Measurements from ENCODE around the gene OR7G1. TPM values are rescaled to one million over a fixed set of nuclear protein-coding genes. Genes with fewer than 3 reads are reported as not detected.
"Not testable (repeated sequence)": the region's sequence is repeated elsewhere in the genome, so short reads cannot be mapped to it uniquely, and the experiment has no call there.

OR7G1 gene
- polyA plus RNA-seq, 1 donor from 2014 or later = not detected

DNA sequence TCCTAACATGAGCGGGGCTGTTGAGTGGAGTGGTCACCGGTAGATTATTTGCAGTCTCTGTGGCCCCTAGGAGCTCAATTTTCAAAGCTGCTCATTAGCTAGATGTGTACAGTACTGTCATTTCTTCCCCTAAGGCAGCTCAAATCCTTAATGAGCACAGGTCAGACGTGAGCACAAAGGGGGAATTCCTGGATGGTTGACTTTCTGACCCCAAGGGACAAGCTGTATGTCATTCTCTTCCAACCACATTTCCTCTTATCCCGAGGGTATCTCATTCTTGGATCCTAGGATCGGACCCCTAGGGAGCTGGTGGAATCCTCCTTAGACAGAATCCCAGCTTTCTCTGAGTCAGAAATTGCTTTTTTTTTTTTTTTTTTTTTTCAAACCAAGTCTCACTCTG, 16.9 kb upstream of the OR7G1 start:
- Mint-ChIP-seq H3K4me1 (peaks cover 5 to 8% (median 8%) of the 10 kb centered on the region in 3 donors), H3K4me3 (no peak overlapping the region), H3K27ac (no peak overlapping the region), H3K36me3 (no peaks in the 10 kb centered on the region), H3K9me3 (peaks cover 0 to 2% (median 0%) of the 10 kb centered on the region in 3 donors), H3K27me3 (peaks cover 2% of the 10 kb centered on the region)

DNA sequence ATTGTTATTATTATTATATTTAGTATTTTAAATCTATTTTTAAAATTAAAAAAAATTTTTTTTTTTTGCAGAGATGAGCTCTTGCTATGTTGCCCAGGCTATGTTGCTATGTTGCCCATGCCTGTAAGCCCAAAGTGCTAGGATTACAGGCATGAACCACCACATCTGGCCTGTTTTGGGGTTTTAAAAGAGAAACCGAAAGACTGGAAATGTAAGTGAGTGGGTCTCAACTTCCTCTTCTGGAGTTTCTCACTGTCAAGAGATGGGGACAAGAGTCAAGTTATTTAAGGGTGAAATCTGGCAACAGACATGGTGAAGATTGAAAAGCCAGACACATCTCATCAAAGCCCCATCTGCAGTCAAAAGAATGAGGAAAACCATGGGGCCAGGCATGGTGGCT, 15.4 kb upstream of the OR7G1 start:
- Mint-ChIP-seq H3K36me3 (no peaks in the 10 kb centered on the region), H3K27me3 (peaks cover 2% of the 10 kb centered on the region), H3K4me3 (no peak overlapping the region), H3K4me1 (peaks cover 5 to 7% (median 7%) of the 10 kb centered on the region in 3 donors), H3K27ac (peak overlapping the region in 1 of 3 donors; percentile 11), H3K9me3 (peaks cover 0 to 2% (median 0%) of the 10 kb centered on the region in 3 donors)

DNA sequence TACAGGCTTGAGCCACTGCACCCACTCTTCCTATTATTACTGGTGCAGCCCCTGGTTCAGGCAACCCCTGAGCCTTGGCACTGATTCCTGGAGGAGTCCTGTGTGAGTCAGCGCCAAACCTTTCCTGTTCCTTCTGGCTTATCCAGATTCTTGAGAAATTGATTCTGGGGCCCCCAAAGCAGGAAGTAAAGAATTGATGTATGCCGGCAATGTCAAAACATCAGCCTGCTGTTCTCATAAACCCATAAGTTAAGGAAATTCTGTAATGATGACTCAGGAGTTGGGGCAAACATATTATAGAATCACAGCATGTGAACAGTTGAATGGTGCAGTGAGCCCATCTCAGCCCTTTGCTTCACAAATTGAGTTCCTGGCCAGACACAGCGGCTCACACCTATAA, 12.6 kb upstream of the OR7G1 start:
- peaks cover 5 to 9% (median 7%) of the 10 kb centered on the region in 3 donors for H3K4me1 Mint-ChIP-seq
- no peaks in the 10 kb centered on the region for H3K36me3 Mint-ChIP-seq
- H3K27me3 Mint-ChIP-seq = no peaks in the 10 kb centered on the region
- peaks cover 0 to 2% (median 0%) of the 10 kb centered on the region in 3 donors for H3K9me3 Mint-ChIP-seq
- no peak overlapping the region for H3K27ac Mint-ChIP-seq
- no peak overlapping the region for H3K4me3 Mint-ChIP-seq

DNA sequence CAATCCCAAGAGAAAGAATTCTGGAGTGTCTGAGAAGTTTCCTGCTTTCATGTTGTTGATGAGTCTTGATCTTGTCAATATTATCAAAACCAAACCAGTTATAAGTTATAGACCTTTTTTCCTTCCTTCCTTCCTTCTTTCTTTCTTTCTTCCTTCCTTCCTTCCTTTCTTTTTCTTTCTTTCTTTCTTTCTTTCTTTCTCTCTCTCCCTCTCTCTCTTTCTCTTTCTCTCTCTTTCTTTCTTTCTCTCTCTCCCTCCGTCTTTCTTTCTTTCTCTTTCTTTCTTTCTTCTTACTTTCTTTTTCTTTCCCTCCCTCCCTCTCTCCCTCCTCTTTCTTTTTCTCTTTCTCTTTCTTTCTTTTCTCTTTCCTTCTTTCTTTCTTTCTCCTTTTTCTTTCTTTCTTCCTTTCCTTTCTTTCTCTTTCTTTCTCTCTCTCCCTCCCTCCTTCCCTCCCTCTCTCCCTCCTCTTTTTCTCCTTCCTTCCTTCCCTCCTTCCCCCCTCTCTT, 11.4 kb upstream of the OR7G1 start, which contains the start of gene OR7G3:
Gene OR7G3, minus strand, starts transcription at position 51 of the 506 bp plus-strand sequence. Its CDS starts 0 bp downstream, at position 51.
- Mint-ChIP-seq H3K27me3 (no peaks in the 10 kb centered on the region), H3K4me3 (no peak within 1 kb of the TSS), H3K9me3 (peaks cover 0 to 2% (median 0%) of the 10 kb centered on the region in 3 donors), H3K27ac (no peak within 1 kb of the TSS), H3K36me3 (no peaks in the 10 kb centered on the region), H3K4me1 (peaks cover 5 to 9% (median 7%) of the 10 kb centered on the region in 3 donors)

DNA sequence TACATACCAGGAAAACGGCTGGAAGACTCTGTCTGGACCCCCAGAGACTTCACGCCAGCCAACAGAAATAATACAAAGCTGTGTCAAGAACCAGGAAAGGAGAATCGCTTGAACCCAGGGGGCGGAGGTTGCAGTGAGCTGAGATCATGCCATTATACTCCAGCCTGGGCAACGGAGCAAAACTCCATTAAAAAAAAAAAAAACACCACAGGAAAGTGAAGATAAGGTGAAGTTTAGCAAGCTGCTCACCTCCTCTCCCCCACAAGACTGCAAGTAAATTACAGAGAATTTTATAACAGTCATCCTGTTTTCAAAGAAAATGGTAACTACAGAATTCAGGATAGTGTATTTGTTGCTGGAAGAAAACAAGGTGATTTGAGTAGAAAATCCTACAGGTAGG, 984 bp upstream of the OR7G1 start:
- Mint-ChIP-seq H3K27ac (no peak overlapping the region), H3K4me1 (no peaks in the 10 kb centered on the region), H3K9me3 (peaks cover 0 to 2% (median 2%) of the 10 kb centered on the region in 3 donors), H3K27me3 (peaks cover 3% of the 10 kb centered on the region), H3K36me3 (no peaks in the 10 kb centered on the region), H3K4me3 (no peak overlapping the region)

DNA sequence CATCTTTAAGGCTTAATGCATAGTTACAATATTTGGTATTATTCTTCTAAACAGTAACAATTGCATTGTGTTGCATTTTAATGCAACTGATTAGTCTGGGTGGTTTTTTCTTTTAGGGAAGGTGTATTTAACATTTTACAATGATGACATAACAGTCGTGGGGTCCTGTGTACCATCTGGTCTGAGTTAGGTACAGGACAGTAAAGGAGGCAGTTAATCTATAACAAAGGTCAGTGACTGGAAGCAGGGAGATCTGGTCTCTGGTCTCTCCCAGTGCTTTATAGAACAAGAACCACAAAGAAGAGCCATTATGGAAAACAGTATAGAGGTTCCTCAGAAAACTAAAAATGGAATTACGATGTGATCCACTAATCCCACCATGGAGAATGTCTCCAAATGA, 5.6 kb downstream of the OR7G1 start:
- no peaks in the 10 kb centered on the region for H3K36me3 Mint-ChIP-seq
- H3K27ac Mint-ChIP-seq = no peak overlapping the region
- H3K27me3 Mint-ChIP-seq = peaks cover 6% of the 10 kb centered on the region
- H3K4me3 Mint-ChIP-seq = no peak overlapping the region
- H3K4me1 Mint-ChIP-seq = no peaks in the 10 kb centered on the region
- H3K9me3 Mint-ChIP-seq = no peaks in the 10 kb centered on the region

DNA sequence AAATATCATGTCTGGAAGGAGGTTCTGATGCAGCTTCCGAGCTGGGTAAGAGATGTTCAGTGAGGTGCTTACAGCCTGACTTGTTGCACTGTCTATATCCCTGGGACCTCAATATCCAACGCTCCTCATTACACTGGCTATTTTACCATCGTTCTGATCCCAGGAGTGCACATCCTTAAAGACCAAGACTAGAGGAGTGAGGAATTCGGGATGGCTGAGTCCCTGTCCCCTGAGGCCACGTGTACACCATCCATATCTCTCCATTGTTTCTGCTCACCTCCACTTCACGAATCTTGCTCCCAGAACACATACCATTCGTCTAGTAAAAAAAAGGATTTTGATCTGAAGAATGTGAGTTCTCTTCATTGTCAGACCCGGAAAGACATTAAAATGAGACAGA, 8.2 kb downstream of the OR7G1 start, which contains the start of gene OR7G2:
Gene OR7G2, minus strand, starts transcription at position 101 of the 400 bp plus-strand sequence. CDS start 4,232 bp downstream, outside the sequence.
- H3K4me1 Mint-ChIP-seq = no peaks in the 10 kb centered on the region
- no peaks in the 10 kb centered on the region for H3K36me3 Mint-ChIP-seq
- peak within 1 kb of the TSS in 1 of 3 donors; percentile 31 for H3K27ac Mint-ChIP-seq
- H3K4me3 Mint-ChIP-seq = no peak within 1 kb of the TSS
- H3K9me3 Mint-ChIP-seq = no peaks in the 10 kb centered on the region
- peaks cover 8% of the 10 kb centered on the region for H3K27me3 Mint-ChIP-seq

DNA sequence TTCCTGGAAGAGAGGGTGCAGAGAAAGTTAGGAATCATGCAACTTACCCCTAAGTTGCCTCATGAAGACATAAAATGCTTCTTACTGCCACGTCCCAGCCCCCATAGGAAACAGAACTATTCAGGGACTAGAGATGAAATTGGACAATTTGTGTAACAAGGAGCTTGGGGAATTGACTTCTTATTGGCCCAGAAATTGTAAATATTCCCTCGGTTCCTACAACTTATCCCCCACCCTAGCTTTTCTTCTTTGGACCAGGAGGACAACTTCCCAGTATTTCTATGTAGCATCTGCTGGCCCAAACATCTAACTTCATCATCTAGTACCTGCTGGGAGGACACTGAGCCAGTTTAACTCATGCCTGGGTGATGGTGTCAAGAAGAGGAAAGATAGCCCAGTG, 28.8 kb downstream of the OR7G1 start, which contains the start of gene OR1M1:
Gene OR1M1, plus strand, starts transcription at position 301 of the 400 bp plus-strand sequence. CDS start 6,184 bp downstream, outside the sequence.
- H3K36me3 Mint-ChIP-seq = no peaks in the 10 kb centered on the region
- peaks cover 0 to 3% (median 2%) of the 10 kb centered on the region in 3 donors for H3K9me3 Mint-ChIP-seq
- no peaks in the 10 kb centered on the region for H3K4me1 Mint-ChIP-seq
- peaks cover 2% of the 10 kb centered on the region for H3K27me3 Mint-ChIP-seq
- no peak within 1 kb of the TSS for H3K4me3 Mint-ChIP-seq
- H3K27ac Mint-ChIP-seq = no peak within 1 kb of the TSS

DNA sequence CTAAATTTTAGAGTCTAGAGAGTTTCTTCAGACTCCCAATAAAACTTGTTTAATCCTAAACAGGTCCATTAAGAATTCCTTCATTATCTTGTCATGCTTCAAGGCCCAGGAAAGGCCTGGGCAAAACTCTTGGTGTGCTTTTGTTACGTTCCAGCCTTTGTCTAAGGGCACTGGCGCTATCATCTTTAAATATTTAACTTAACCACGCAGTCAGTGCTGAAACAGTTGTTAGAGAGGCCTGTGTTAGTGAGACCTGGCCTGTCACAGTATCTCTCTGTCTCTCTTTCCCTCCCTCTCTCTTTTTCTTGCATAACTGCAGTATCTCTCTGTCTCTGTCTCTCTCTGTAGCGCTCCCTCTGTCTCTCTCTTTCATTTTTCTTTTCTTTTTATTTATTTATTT, 36.9 kb downstream of the OR7G1 start:
- Mint-ChIP-seq H3K4me1 (peaks cover 0 to 2% (median 0%) of the 10 kb centered on the region in 3 donors), H3K27me3 (no peaks in the 10 kb centered on the region), H3K27ac (no peak overlapping the region), H3K9me3 (peaks cover 0 to 2% (median 0%) of the 10 kb centered on the region in 3 donors), H3K4me3 (no peak overlapping the region), H3K36me3 (no peaks in the 10 kb centered on the region)

DNA sequence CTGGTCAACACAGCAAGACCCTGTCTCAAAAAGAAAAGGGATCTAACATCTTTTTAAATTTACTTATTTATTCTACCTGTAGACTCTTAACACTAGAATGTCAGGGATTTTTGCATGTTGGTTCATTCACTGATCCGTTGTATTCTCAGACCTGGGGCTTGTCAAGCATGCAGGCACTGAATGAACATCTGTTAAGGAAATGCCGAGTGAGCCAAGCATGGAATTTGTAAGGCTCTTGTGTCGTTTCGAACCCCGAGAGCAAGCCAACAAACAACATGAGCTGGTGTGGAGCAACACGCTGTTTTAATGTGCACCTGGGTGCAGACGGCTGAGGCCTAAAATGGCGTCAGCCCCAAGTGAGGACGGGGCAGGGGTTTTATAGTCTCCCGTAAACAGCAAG, 38.7 kb downstream of the OR7G1 start:
- no peaks in the 10 kb centered on the region for H3K36me3 Mint-ChIP-seq
- no peaks in the 10 kb centered on the region for H3K27me3 Mint-ChIP-seq
- H3K9me3 Mint-ChIP-seq = peaks cover 0 to 2% (median 0%) of the 10 kb centered on the region in 3 donors
- peaks cover 0 to 2% (median 0%) of the 10 kb centered on the region in 3 donors for H3K4me1 Mint-ChIP-seq
- no peak overlapping the region for H3K27ac Mint-ChIP-seq
- H3K4me3 Mint-ChIP-seq = no peak overlapping the region

DNA sequence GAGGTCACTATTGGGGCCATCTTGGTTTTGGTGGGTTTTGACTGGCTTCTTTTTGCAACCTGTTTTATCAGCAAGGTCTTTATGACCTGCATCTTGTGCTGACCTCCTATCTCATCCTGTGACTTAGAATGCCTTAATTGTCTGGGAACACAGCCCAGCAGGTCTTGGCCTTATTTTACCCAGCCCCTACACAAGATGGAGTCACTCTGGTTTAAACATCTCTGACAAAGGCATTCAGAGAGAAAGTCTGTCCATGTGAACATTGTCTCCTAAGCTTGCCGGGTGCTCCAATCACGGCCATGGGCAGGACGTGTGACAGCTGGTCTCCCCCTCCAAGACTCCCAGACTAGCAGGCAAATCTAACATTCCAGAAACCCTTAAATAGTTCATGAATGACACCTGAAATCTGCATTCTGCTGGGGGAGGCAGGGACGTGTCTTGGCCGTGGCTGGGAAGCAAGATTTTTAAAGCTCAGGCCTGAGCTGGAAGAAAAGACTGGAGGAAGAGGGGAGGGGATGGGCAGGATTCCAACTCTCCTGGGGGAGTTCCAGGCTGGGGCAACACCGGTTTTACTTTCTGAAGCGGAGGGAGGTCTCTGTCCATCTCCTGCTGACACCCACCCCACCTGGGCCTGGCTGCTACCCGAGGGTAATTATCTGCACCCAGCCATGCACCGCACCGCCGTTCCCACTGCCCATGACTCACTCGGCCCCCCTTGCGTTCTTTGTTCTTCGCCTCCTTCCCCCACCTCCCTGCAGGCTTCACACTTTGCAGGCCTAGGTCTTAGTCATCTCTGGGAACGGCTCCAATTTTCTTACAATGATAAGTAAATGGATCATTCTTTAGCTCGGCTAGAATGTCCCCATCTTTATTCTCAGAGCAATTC, 40.3 kb downstream of the OR7G1 start:
- H3K27ac Mint-ChIP-seq = peak overlapping the region in 1 of 3 donors; percentile 39
- H3K9me3 Mint-ChIP-seq = peaks cover 0 to 2% (median 0%) of the 10 kb centered on the region in 3 donors
- no peak overlapping the region for H3K4me3 Mint-ChIP-seq
- H3K36me3 Mint-ChIP-seq = no peaks in the 10 kb centered on the region
- peaks cover 0 to 2% (median 0%) of the 10 kb centered on the region in 3 donors for H3K4me1 Mint-ChIP-seq
- peaks cover 2% of the 10 kb centered on the region for H3K27me3 Mint-ChIP-seq

DNA sequence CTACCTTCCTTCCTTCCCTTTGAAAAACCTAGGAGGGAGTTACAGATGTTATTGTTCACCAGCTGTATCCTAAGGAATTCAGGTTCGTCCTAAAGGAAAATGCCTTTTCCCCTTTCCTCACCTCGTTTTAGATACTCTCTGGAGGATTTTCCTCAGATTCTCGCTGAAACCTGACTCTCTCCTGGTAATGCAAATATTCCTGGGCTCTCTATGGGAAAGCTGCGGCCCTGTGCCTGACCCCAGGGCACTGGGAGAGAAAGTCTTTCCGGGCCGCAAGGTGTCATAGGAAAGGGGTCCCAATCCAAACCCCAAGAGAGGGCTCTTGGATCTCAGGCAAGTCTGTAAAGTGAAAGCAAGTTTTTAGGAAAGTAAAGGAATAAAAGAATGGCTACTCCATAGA, 41.8 kb downstream of the OR7G1 start:
- Mint-ChIP-seq H3K36me3 (no peaks in the 10 kb centered on the region), H3K4me3 (no peak overlapping the region)

DNA sequence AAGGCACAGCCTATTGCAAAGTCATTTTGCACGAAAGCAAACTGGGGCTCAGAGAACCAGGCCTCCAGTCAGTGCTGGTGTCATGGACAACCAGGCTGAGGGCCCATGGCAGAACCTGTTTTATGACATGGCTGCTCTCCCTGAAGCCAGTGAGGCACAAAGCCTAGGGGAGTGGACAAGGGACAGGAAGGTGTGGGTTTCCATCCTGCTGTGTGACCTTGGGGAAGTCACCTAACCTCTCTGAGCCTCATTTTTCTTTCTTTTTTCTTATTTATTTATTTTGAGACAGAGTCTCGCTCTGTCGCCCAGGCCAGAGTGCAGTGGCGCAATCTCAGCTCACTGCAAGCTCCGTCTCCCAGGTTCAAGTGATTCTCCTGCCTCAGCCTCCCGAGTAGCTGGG, 43.8 kb downstream of the OR7G1 start:
- not testable (repeated sequence) for H3K27me3 Mint-ChIP-seq, H3K4me3 Mint-ChIP-seq, H3K36me3 Mint-ChIP-seq, H3K9me3 Mint-ChIP-seq, H3K27ac Mint-ChIP-seq, H3K4me1 Mint-ChIP-seq

More for the DNA sequence above, 41.8 kb downstream of the OR7G1 start:
- Mint-ChIP-seq H3K9me3 (peaks cover 0 to 3% (median 0%) of the 10 kb centered on the region in 3 donors), H3K27me3 (peaks cover 2% of the 10 kb centered on the region), H3K4me1 (peaks cover 0 to 2% (median 0%) of the 10 kb centered on the region in 3 donors), H3K27ac (no peak overlapping the region)

DNA sequence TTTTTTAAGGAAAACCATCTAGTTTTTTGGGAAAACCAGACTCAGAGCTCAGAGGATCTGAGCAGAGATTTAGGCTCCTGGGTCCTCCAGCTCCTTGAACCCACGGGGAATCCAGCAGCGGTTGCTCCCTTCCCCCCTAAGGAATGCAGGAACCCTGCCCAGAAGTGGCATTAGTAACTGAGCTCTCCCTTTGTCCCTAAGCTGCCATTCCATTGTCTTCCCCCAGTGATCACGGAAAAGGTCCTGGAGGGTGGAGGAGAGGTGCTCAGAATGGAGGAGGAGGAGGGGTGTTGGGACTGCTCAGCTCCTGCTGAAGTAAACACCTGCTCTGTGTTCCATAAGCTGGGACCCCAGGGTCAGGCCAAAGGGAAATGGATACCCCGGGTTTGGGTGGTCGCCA, 45.5 kb downstream of the OR7G1 start:
- H3K4me3 Mint-ChIP-seq = no peak overlapping the region
- H3K27ac Mint-ChIP-seq = no peak overlapping the region
- peaks cover 0 to 2% (median 0%) of the 10 kb centered on the region in 3 donors for H3K4me1 Mint-ChIP-seq
- peaks cover 0 to 3% (median 0%) of the 10 kb centered on the region in 3 donors for H3K9me3 Mint-ChIP-seq
- H3K27me3 Mint-ChIP-seq = peaks cover 2% of the 10 kb centered on the region
- no peaks in the 10 kb centered on the region for H3K36me3 Mint-ChIP-seq

DNA sequence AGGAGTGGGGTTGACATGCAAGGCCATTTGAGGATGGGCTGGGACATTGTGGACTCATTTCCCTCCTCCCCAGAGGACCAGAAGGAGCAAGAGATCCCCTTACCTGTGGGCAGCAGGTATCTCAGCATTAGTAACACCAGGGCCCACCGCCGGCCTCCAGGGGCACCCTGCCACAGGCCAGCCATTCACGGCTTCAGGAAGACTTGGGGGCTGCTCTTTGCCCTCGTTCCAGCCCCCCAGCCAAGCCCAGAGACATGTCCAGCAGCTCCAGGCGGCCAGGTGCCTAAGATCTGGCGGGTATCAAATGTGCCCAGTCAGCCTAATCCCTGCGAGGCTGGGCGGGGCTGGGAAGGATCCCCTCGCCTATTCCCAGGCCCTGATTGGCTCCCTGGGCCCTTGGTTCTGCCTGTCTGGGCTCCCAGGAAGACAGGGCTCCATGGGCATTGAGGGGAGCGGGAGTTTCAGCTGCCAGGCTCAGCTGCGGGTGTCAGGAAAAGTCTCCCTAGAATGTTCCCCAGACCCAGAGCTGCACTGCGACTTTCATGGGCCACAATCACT, 50.0 kb downstream of the OR7G1 start:
- peaks cover 0 to 2% (median 0%) of the 10 kb centered on the region in 3 donors for H3K9me3 Mint-ChIP-seq
- H3K4me1 Mint-ChIP-seq = no peaks in the 10 kb centered on the region
- no peaks in the 10 kb centered on the region for H3K27me3 Mint-ChIP-seq
- H3K4me3 Mint-ChIP-seq = no peak overlapping the region
- no peak overlapping the region for H3K27ac Mint-ChIP-seq
- H3K36me3 Mint-ChIP-seq = no peaks in the 10 kb centered on the region
